ENCODE data around the gene SGCD. TPM values are rescaled to one million over a fixed set of nuclear protein-coding genes. Genes with fewer than 3 reads are reported as not detected.

SGCD gene
- total RNA-seq, 1 donor from 2014 or later: 8.8 TPM

GRCh38 chr5:156476678-156477077, 149.7 kb downstream of the SGCD start:
- H3K4me3 Mint-ChIP-seq: no peak overlapping the region
- peaks cover 21% of the 10 kb centered on the region for H3K4me1 Mint-ChIP-seq (ENCODE audit: unreplicated experiment)
- H3K27me3 Mint-ChIP-seq: no peaks in the 10 kb centered on the region
- no peak overlapping the region for H3K27ac Mint-ChIP-seq
- no peak for DNase-seq (ENCODE audit: extremely low spot score, unreplicated experiment)
- H3K36me3 Mint-ChIP-seq: no peaks in the 10 kb centered on the region
- no peaks in the 10 kb centered on the region for H3K9me3 Mint-ChIP-seq
- TF ChIP-seq CTCF (conservative IDR thresholded peaks at IDR 0.05): no peak

DNA sequence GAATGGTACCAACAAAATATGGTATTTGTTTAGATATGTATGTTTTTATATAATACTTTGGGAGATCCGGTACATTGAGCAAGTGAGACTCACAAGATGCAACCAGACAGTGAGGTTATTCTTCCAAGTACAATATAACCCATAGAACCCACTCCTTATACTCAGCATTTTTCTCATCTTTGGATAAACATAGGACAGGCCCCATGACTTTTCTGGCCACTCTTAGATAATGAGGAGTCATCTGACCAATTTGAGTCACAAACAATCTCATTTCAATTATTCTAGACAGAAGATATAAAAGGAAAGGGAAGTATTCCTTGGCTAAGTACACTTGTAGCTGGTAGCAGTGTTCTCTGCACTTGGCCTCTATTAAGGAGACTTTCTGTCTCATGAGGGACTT, 150.2 kb downstream of the SGCD start:
- Mint-ChIP-seq H3K27ac (no peak overlapping the region), H3K4me3 (no peak overlapping the region), H3K36me3 (no peaks in the 10 kb centered on the region), H3K9me3 (no peaks in the 10 kb centered on the region), H3K27me3 (no peaks in the 10 kb centered on the region), H3K4me1 (ENCODE audit: unreplicated experiment) (peaks cover 21% of the 10 kb centered on the region)
- no peak for DNase-seq (ENCODE audit: extremely low spot score, unreplicated experiment)
- no peak for TF ChIP-seq CTCF (conservative IDR thresholded peaks at IDR 0.05)

DNA sequence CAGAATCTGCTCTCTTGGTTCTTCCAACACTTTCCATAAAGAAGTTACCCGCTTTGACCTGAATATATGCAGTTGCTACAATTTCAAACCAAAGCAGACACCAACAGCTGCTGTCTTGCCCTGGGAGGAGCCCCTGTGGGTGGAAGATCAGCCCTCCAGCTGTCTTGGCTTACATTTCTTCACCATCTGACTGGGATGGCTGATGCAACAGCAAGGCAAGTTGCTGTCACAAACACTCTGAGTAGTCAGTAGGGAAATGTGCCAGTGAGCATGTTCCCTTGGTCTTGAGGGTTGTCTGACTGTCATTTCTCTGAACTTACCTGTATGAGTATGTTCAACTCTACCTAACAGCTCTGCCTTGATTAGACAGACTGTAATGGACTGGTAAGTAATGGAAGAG, 152.9 kb downstream of the SGCD start:
- H3K27ac Mint-ChIP-seq: no peak overlapping the region
- no peaks in the 10 kb centered on the region for H3K36me3 Mint-ChIP-seq
- H3K27me3 Mint-ChIP-seq: no peaks in the 10 kb centered on the region
- no peak for DNase-seq (ENCODE audit: extremely low spot score, unreplicated experiment)
- no peaks in the 10 kb centered on the region for H3K9me3 Mint-ChIP-seq
- no peak overlapping the region for H3K4me3 Mint-ChIP-seq
- H3K4me1 Mint-ChIP-seq (ENCODE audit: unreplicated experiment): peaks cover 21% of the 10 kb centered on the region
- no peak for TF ChIP-seq CTCF (conservative IDR thresholded peaks at IDR 0.05)

- no peak for TF ChIP-seq CTCF (conservative IDR thresholded peaks at IDR 0.05)
- Mint-ChIP-seq H3K4me1 (ENCODE audit: unreplicated experiment) (peaks cover 4% of the 10 kb centered on the region), H3K9me3 (no peaks in the 10 kb centered on the region), H3K27me3 (no peaks in the 10 kb centered on the region), H3K4me3 (no peak overlapping the region), H3K36me3 (no peaks in the 10 kb centered on the region), H3K27ac (no peak overlapping the region)
- DNase-seq (ENCODE audit: extremely low spot score, unreplicated experiment): no peak
Measured at GRCh38 chr5:156481741-156482140, 154.8 kb downstream of the SGCD start.

- H3K36me3 Mint-ChIP-seq: peaks cover 5% of the 10 kb centered on the region
- DNase-seq (ENCODE audit: extremely low spot score, unreplicated experiment): no peak
- H3K4me1 Mint-ChIP-seq (ENCODE audit: unreplicated experiment): no peaks in the 10 kb centered on the region
- H3K9me3 Mint-ChIP-seq: peaks cover 5% of the 10 kb centered on the region
- no peaks in the 10 kb centered on the region for H3K27me3 Mint-ChIP-seq
- no peak overlapping the region for H3K4me3 Mint-ChIP-seq
- TF ChIP-seq CTCF (conservative IDR thresholded peaks at IDR 0.05): no peak
- H3K27ac Mint-ChIP-seq: no peak overlapping the region
Measured at GRCh38 chr5:156482818-156483217, 155.9 kb downstream of the SGCD start.

Data from type B pancreatic cell (in vitro differentiated cells).